H1 (cell line): ENCODE results near the gene OTC.

Source experiments
- EP300 ChIP-seq, 2 experiments: IDR thresholded peaks; 1 replicate in 1 of 2; 2 replicates in 1 of 2; pipeline ENCODE4 v1.6.1; 2011 to 2012; ENCODE audit warnings: low read depth in 2 of 2, low read length in 2 of 2, mild to moderate bottlenecking in 2 of 2, borderline replicate concordance in 1 of 2, inconsistent platforms in 1 of 2, moderate library complexity in 1 of 2
- EZH2 ChIP-seq: fragments of 200-600 bp; sonication (generic); IDR thresholded peaks from 2 replicates; pipeline ENCODE4 v1.7.1; 2012; ENCODE audit warnings: low read depth, mild to moderate bottlenecking, moderate library complexity, low read length, inconsistent platforms; ENCODE audit not compliant: severe bottlenecking
- KDM1A ChIP-seq: fragments of 200-600, 300-600 bp; sonication (generic); IDR thresholded peaks from 2 replicates; pipeline ENCODE4 v1.7.1; 2016; ENCODE audit warnings: mild to moderate bottlenecking, low read length, borderline replicate concordance
- RAD21 ChIP-seq, 2 experiments: IDR thresholded peaks in 1 of 2; conservative IDR thresholded peaks in 1 of 2; 2 replicates each; pipeline ENCODE4 v1.6.1; 2011; ENCODE audit warnings: low read depth in 2 of 2, low read length in 2 of 2, improper control_type of control experiment in 1 of 2, inconsistent platforms in 1 of 2, mild to moderate bottlenecking in 1 of 2, moderate library complexity in 1 of 2
- SUZ12 ChIP-seq: fragments of 200-600 bp; sonication (generic); IDR thresholded peaks from 2 replicates; pipeline ENCODE4 v1.6.1; 2012; ENCODE audit warnings: mild to moderate bottlenecking, inconsistent platforms, low read length, moderate library complexity, mixed read lengths
- ZNF274 ChIP-seq: IDR thresholded peaks from 2 replicates; pipeline ENCODE4 v1.7.0; 2012; ENCODE audit warnings: low read length, borderline replicate concordance; ENCODE audit errors: extremely low read depth
- TF ChIP-seq, protein P1 (sequence below), 3 experiments: IDR thresholded peaks; 1 replicate in 2 of 3; 2 replicates in 1 of 3; pipeline versions ENCODE4 v1.5.1 to v1.6.1; 2011; ENCODE audit warnings: low read length in 3 of 3, mild to moderate bottlenecking in 3 of 3, inconsistent platforms in 2 of 3, low read depth in 1 of 3, moderate library complexity in 1 of 3; ENCODE audit not compliant: insufficient read depth in 1 of 3; ENCODE audit errors: control extremely low read depth in 1 of 3
- TF ChIP-seq, protein P2 (sequence below): IDR thresholded peaks from 2 replicates; pipeline ENCODE4 v1.6.1; 2011; ENCODE audit warnings: low read length, improper control_type of control experiment
- TF ChIP-seq, protein P3 (sequence below): IDR thresholded peaks from 2 replicates; pipeline ENCODE4 v1.6.1; 2011; ENCODE audit warnings: low read depth, mild to moderate bottlenecking, low read length; ENCODE audit not compliant: insufficient read depth

DNA sequence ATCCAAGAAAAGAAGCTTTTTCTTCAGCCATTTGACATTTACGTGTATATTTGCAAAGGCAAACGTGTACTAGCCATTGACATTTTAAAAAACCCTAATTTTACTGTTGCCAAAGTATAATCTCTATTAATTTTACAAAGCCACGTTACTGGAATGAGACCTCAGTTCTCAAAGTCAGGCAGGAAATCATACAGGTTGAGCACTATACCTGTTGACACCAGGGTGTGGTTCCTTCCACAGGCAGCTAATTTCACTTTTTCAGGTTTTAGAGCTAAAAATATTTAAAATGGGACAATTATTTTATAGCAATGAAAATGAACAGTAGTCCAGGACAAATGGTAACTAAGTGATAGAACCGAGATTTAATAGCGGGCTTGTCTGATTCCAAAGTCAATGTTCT, 31.6 kb upstream of the OTC start:
- TF ChIP-seq, protein P1, sequence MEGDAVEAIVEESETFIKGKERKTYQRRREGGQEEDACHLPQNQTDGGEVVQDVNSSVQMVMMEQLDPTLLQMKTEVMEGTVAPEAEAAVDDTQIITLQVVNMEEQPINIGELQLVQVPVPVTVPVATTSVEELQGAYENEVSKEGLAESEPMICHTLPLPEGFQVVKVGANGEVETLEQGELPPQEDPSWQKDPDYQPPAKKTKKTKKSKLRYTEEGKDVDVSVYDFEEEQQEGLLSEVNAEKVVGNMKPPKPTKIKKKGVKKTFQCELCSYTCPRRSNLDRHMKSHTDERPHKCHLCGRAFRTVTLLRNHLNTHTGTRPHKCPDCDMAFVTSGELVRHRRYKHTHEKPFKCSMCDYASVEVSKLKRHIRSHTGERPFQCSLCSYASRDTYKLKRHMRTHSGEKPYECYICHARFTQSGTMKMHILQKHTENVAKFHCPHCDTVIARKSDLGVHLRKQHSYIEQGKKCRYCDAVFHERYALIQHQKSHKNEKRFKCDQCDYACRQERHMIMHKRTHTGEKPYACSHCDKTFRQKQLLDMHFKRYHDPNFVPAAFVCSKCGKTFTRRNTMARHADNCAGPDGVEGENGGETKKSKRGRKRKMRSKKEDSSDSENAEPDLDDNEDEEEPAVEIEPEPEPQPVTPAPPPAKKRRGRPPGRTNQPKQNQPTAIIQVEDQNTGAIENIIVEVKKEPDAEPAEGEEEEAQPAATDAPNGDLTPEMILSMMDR (IDR thresholded peaks at IDR 0.05; ENCODE audit: control extremely low read depth in 1 of 3, insufficient read depth in 1 of 3, low read depth in 1 of 3, low read length in 3 of 3), result no peak
- no peak for TF ChIP-seq ZNF274
- TF ChIP-seq, protein P2, sequence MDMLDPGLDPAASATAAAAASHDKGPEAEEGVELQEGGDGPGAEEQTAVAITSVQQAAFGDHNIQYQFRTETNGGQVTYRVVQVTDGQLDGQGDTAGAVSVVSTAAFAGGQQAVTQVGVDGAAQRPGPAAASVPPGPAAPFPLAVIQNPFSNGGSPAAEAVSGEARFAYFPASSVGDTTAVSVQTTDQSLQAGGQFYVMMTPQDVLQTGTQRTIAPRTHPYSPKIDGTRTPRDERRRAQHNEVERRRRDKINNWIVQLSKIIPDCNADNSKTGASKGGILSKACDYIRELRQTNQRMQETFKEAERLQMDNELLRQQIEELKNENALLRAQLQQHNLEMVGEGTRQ, result no peak
- no peak for TF ChIP-seq EZH2
- TF ChIP-seq EP300 (IDR thresholded peaks at IDR 0.05; ENCODE audit: borderline replicate concordance in 1 of 2, low read depth in 2 of 2, low read length in 2 of 2), result no peak
- TF ChIP-seq, protein P3, sequence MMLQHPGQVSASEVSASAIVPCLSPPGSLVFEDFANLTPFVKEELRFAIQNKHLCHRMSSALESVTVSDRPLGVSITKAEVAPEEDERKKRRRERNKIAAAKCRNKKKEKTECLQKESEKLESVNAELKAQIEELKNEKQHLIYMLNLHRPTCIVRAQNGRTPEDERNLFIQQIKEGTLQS, result no peak
- TF ChIP-seq KDM1A, result no peak
- no peak for TF ChIP-seq RAD21 (IDR thresholded peaks at IDR 0.05 in 1 of 2, conservative IDR thresholded peaks at IDR 0.05 in 1 of 2; ENCODE audit: low read depth in 2 of 2, low read length in 2 of 2)
- TF ChIP-seq SUZ12, result no peak
